ENCODE measurements around the gene PTH1R.

Gene PTH1R

GRCh38 chr3:46878781-46879436, 1.4 kb downstream of the PTH1R start:
- Mint-ChIP-seq H3K4me1 (peaks cover 9% of the 10 kb centered on the region), H3K4me3 (no peak overlapping the region), H3K9me3 (no peaks in the 10 kb centered on the region), H3K36me3 (no peaks in the 10 kb centered on the region), H3K27ac (no peak overlapping the region), H3K27me3 (peaks cover 19% of the 10 kb centered on the region)
- ATAC-seq (ENCODE audit: low read depth) (no peak), DNase-seq (ENCODE audit: low spot score in 2 of 2) (no peak)

- no peak for DNase-seq (ENCODE audit: low spot score in 2 of 2)
- Mint-ChIP-seq H3K9me3 (no peaks in the 10 kb centered on the region), H3K4me3 (peak overlapping the region; percentile 65), H3K4me1 (peaks cover 6% of the 10 kb centered on the region), H3K27me3 (peaks cover 31% of the 10 kb centered on the region), H3K27ac (no peak overlapping the region), H3K36me3 (no peaks in the 10 kb centered on the region)
- no peak for ATAC-seq (ENCODE audit: low read depth)
Measured at GRCh38 chr3:46880884-46881595, 3.5 kb downstream of the PTH1R start.

- Mint-ChIP-seq H3K27ac (no peak overlapping the region), H3K4me1 (peaks cover 6% of the 10 kb centered on the region), H3K4me3 (peak overlapping the region; percentile 83), H3K36me3 (no peaks in the 10 kb centered on the region), H3K27me3 (peaks cover 31% of the 10 kb centered on the region), H3K9me3 (no peaks in the 10 kb centered on the region)
- ATAC-seq (ENCODE audit: low read depth), result peak; percentile 42
- DNase-seq (ENCODE audit: low spot score in 2 of 2), result no peak
Measured at GRCh38 chr3:46881596-46882376, 4.3 kb downstream of the PTH1R start.

- peaks cover 6% of the 10 kb centered on the region for H3K4me1 Mint-ChIP-seq
- H3K27ac Mint-ChIP-seq, result no peak overlapping the region
- H3K36me3 Mint-ChIP-seq, result no peaks in the 10 kb centered on the region
- ATAC-seq (ENCODE audit: low read depth) (peak; percentile 20), DNase-seq (ENCODE audit: low spot score in 2 of 2) (no peak)
- no peaks in the 10 kb centered on the region for H3K9me3 Mint-ChIP-seq
- H3K4me3 Mint-ChIP-seq, result peak overlapping the region; percentile 77
- peaks cover 31% of the 10 kb centered on the region for H3K27me3 Mint-ChIP-seq
Measured at GRCh38 chr3:46882377-46883053, 5.0 kb downstream of the PTH1R start.

DNA sequence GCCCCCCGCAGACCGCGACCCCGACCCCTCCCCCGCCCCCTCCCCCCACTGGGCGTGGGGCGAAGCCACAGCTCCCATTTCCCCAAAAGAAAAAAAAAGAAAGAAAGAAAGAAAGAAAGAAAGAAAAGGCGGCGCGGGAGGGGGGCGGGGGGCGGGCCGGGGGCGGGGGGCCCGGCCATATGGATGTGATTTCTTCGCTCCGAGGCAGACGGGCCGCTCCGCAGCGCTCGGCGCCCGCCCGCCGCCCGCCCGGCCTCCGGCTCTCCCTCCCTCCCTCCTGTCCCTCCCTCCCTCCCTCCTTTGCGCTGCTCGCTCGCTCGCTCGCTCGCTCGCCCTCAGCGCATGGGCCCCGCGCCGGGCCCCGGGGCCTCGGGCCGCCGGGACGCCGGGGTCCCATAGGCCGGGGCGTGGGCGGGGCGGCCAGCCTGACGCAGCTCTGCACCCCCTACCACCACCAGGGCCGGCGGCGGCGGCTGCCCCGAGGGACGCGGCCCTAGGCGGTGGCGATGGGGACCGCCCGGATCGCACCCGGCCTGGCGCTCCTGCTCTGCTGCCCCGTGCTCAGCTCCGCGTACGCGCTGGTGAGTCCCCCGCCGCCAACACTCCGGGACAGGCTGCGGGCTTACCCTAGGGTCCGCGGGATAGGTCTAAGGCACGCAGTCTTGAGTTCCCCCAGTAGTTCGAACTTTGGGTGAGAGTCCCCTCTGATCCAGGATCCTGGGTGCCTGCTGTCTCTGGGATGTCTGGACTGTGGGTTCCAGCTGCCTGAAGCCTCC, 5.7 kb downstream of the PTH1R start:
- H3K36me3 Mint-ChIP-seq, result no peaks in the 10 kb centered on the region
- no peaks in the 10 kb centered on the region for H3K9me3 Mint-ChIP-seq
- ATAC-seq (ENCODE audit: low read depth) (peak; percentile 58), DNase-seq (ENCODE audit: low spot score in 2 of 2) (no peak)
- peaks cover 6% of the 10 kb centered on the region for H3K4me1 Mint-ChIP-seq
- H3K27ac Mint-ChIP-seq, result no peak overlapping the region
- peaks cover 31% of the 10 kb centered on the region for H3K27me3 Mint-ChIP-seq
- H3K4me3 Mint-ChIP-seq, result peak overlapping the region; percentile 77

DNA sequence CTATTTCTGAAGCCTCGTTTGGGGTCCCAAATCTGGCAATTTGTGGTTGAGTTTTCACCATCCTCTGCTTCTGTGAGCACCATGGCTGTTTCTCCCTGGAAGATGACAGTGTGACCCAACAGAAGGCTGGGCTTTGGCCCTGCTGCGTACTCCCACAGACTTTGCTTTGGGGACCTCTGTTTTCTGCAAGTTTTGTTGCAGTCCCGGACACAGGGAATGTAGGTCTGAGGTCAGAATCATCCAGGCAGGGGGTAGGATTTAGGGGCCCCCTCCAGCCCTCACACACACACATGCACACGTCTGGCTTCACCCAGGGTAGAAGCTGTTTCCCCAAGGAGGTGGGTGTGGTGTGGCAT, 6.3 kb downstream of the PTH1R start:
- H3K4me3 Mint-ChIP-seq, result peak overlapping the region; percentile 73
- H3K9me3 Mint-ChIP-seq, result no peaks in the 10 kb centered on the region
- H3K27ac Mint-ChIP-seq, result no peak overlapping the region
- ATAC-seq (ENCODE audit: low read depth) (no peak), DNase-seq (ENCODE audit: low spot score in 2 of 2) (no peak)
- peaks cover 6% of the 10 kb centered on the region for H3K4me1 Mint-ChIP-seq
- no peaks in the 10 kb centered on the region for H3K36me3 Mint-ChIP-seq
- H3K27me3 Mint-ChIP-seq, result peaks cover 31% of the 10 kb centered on the region

DNA sequence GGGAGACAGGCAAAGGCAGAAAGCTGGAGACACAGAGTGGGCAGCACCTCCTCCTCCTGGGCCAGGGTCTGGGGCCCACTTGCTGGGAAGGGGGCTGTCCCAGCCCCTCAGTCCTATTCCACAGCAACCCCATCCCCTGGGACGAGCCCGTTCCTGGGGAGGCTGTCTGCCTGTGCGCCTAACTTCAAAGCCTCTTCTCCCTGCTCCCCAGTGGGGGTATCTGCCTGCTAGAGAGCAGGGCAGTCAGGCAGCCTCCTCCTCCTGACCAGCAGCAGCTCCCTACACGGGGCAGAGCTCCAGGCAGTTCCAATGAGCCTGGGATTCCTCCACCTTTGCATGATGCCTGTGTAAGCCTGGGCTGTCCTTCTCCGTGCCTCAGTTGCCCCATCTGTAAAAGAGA, 6.9 kb downstream of the PTH1R start:
- Mint-ChIP-seq H3K9me3 (no peaks in the 10 kb centered on the region), H3K36me3 (no peaks in the 10 kb centered on the region), H3K4me1 (peaks cover 6% of the 10 kb centered on the region), H3K27ac (no peak overlapping the region), H3K27me3 (peaks cover 29% of the 10 kb centered on the region), H3K4me3 (no peak overlapping the region)
- ATAC-seq (ENCODE audit: low read depth) (no peak), DNase-seq (ENCODE audit: low spot score in 2 of 2) (no peak)

- no peak for DNase-seq (ENCODE audit: low spot score in 2 of 2)
- ATAC-seq (ENCODE audit: low read depth), result no peak
- H3K27ac Mint-ChIP-seq, result no peak overlapping the region
- peaks cover 6% of the 10 kb centered on the region for H3K4me1 Mint-ChIP-seq
- H3K9me3 Mint-ChIP-seq, result no peaks in the 10 kb centered on the region
- no peak overlapping the region for H3K4me3 Mint-ChIP-seq
- no peaks in the 10 kb centered on the region for H3K36me3 Mint-ChIP-seq
- H3K27me3 Mint-ChIP-seq, result peaks cover 31% of the 10 kb centered on the region
Measured at GRCh38 chr3:46884929-46885328, 7.4 kb downstream of the PTH1R start.

GRCh38 chr3:46885612-46886011, 8.1 kb downstream of the PTH1R start:
- H3K36me3 Mint-ChIP-seq, result no peaks in the 10 kb centered on the region
- H3K4me3 Mint-ChIP-seq, result no peak overlapping the region
- no peak for ATAC-seq (ENCODE audit: low read depth)
- no peak overlapping the region for H3K27ac Mint-ChIP-seq
- peaks cover 26% of the 10 kb centered on the region for H3K27me3 Mint-ChIP-seq
- peaks cover 6% of the 10 kb centered on the region for H3K4me1 Mint-ChIP-seq
- H3K9me3 Mint-ChIP-seq, result no peaks in the 10 kb centered on the region
- no peak for DNase-seq (ENCODE audit: low spot score in 2 of 2)

GRCh38 chr3:46887980-46888494, 10.5 kb downstream of the PTH1R start:
- no peak for ATAC-seq (ENCODE audit: low read depth)
- no peak for DNase-seq (ENCODE audit: low spot score in 2 of 2)
- H3K36me3 Mint-ChIP-seq, result no peaks in the 10 kb centered on the region
- H3K9me3 Mint-ChIP-seq, result no peaks in the 10 kb centered on the region
- H3K4me1 Mint-ChIP-seq, result peaks cover 11% of the 10 kb centered on the region
- no peak overlapping the region for H3K27ac Mint-ChIP-seq
- H3K4me3 Mint-ChIP-seq, result no peak overlapping the region
- H3K27me3 Mint-ChIP-seq, result peaks cover 34% of the 10 kb centered on the region

GRCh38 chr3:46888705-46889104, 11.2 kb downstream of the PTH1R start:
- no peaks in the 10 kb centered on the region for H3K9me3 Mint-ChIP-seq
- H3K4me1 Mint-ChIP-seq, result peaks cover 12% of the 10 kb centered on the region
- H3K27me3 Mint-ChIP-seq, result peaks cover 32% of the 10 kb centered on the region
- H3K4me3 Mint-ChIP-seq, result no peak overlapping the region
- DNase-seq (ENCODE audit: low spot score in 2 of 2), result no peak
- no peak overlapping the region for H3K27ac Mint-ChIP-seq
- no peak for ATAC-seq (ENCODE audit: low read depth)
- H3K36me3 Mint-ChIP-seq, result no peaks in the 10 kb centered on the region

- H3K9me3 Mint-ChIP-seq, result no peaks in the 10 kb centered on the region
- ATAC-seq (ENCODE audit: low read depth), result no peak
- no peaks in the 10 kb centered on the region for H3K36me3 Mint-ChIP-seq
- H3K4me1 Mint-ChIP-seq, result peaks cover 11% of the 10 kb centered on the region
- DNase-seq (ENCODE audit: low spot score in 2 of 2), result no peak
- H3K27me3 Mint-ChIP-seq, result peaks cover 28% of the 10 kb centered on the region
- H3K27ac Mint-ChIP-seq, result no peak overlapping the region
- H3K4me3 Mint-ChIP-seq, result no peak overlapping the region
Measured at GRCh38 chr3:46889381-46890110, 12.0 kb downstream of the PTH1R start.

- Mint-ChIP-seq H3K9me3 (no peaks in the 10 kb centered on the region), H3K27me3 (peaks cover 24% of the 10 kb centered on the region), H3K4me3 (no peak overlapping the region), H3K27ac (no peak overlapping the region), H3K36me3 (no peaks in the 10 kb centered on the region), H3K4me1 (peaks cover 11% of the 10 kb centered on the region)
- ATAC-seq (ENCODE audit: low read depth) (no peak), DNase-seq (ENCODE audit: low spot score in 2 of 2) (no peak)
Measured at GRCh38 chr3:46890132-46890531, 12.6 kb downstream of the PTH1R start.
